Cerebellar cortex (tissue), 1 donor: ENCODE measurements around the gene LRRC49.

Experiments used
- DNase-seq: peaks from one replicate; pipeline ENCODE4 v3.0.0-alpha.2; 2015; ENCODE audit warnings: low spot score

LRRC49 gene

GRCh38 chr15:71052356-71052755 is 159.7 kb downstream of the LRRC49 start:
- DNase-seq: no peak

- DNase-seq: no peak
Observed at GRCh38 chr15:71054286-71054952, 161.8 kb downstream of the LRRC49 start.

GRCh38 chr15:71055461-71055860 is 162.8 kb downstream of the LRRC49 start:
- no peak for DNase-seq

GRCh38 chr15:71056111-71056510 is 163.5 kb downstream of the LRRC49 start:
- DNase-seq: no peak

GRCh38 chr15:71057143-71057542 is 164.5 kb downstream of the LRRC49 start:
- no peak for DNase-seq

GRCh38 chr15:71057581-71057980 is 165.0 kb downstream of the LRRC49 start:
- no peak for DNase-seq

GRCh38 chr15:71060983-71061382 is 168.4 kb downstream of the LRRC49 start:
- DNase-seq: no peak

GRCh38 chr15:71066983-71067382 is 174.4 kb downstream of the LRRC49 start:
- DNase-seq: no peak

GRCh38 chr15:71069693-71070092 is 177.1 kb downstream of the LRRC49 start:
- no peak for DNase-seq

- no peak for DNase-seq
Observed at GRCh38 chr15:71071529-71071928, 178.9 kb downstream of the LRRC49 start.

- DNase-seq: no peak
Observed at GRCh38 chr15:71072423-71072822, 179.8 kb downstream of the LRRC49 start.

GRCh38 chr15:71078506-71079207 is 186.0 kb downstream of the LRRC49 start:
- DNase-seq: no peak

GRCh38 chr15:71079208-71080044 is 186.8 kb downstream of the LRRC49 start:
- DNase-seq: no peak

GRCh38 chr15:71080166-71080565 is 187.5 kb downstream of the LRRC49 start:
- DNase-seq: no peak

GRCh38 chr15:71080705-71081104 is 188.1 kb downstream of the LRRC49 start:
- no peak for DNase-seq

- DNase-seq: no peak
Observed at GRCh38 chr15:71082803-71083202, 190.2 kb downstream of the LRRC49 start.

GRCh38 chr15:71083349-71083748 is 190.7 kb downstream of the LRRC49 start:
- DNase-seq: no peak

GRCh38 chr15:71084264-71084663 is 191.6 kb downstream of the LRRC49 start:
- DNase-seq: no peak

- DNase-seq: no peak
Observed at GRCh38 chr15:71085809-71086208, 193.2 kb downstream of the LRRC49 start.

GRCh38 chr15:71088155-71088554 is 195.5 kb downstream of the LRRC49 start:
- no peak for DNase-seq

- DNase-seq: no peak
Observed at GRCh38 chr15:71088683-71089082, 196.1 kb downstream of the LRRC49 start.

- DNase-seq: no peak
Observed at GRCh38 chr15:71089801-71090200, 197.2 kb downstream of the LRRC49 start.

GRCh38 chr15:71091601-71092000 is 199.0 kb downstream of the LRRC49 start:
- DNase-seq: no peak
